Urinary bladder (tissue), 4 donors: ENCODE results near the gene CCDC80. TPM values are rescaled to one million over a fixed set of nuclear protein-coding genes. Genes with fewer than 3 reads are reported as not detected.
"Not testable (repeated sequence)": the region's sequence is repeated elsewhere in the genome, so short reads cannot be mapped to it uniquely, and the experiment has no call there.

Experiments used
- DNase-seq: peaks from one replicate; pipeline ENCODE4 v3.0.0-alpha.2; 2015; ENCODE audit errors: extremely low spot score
- H3K27ac ChIP-seq: one replicate; pipeline ENCODE4 v1.5.1; 2013; ENCODE audit warnings: low read depth, mild to moderate bottlenecking, moderate library complexity
- H3K36me3 ChIP-seq: one replicate; pipeline ENCODE4 v1.6.1; 2013; ENCODE audit warnings: mild to moderate bottlenecking, moderate library complexity; ENCODE audit not compliant: insufficient read depth
- H3K4me1 ChIP-seq: one replicate; pipeline ENCODE4 v1.6.1; 2013; ENCODE audit warnings: mild to moderate bottlenecking, moderate library complexity; ENCODE audit not compliant: insufficient read depth
- H3K4me3 ChIP-seq: one replicate; pipeline ENCODE4 v1.5.1; 2013; ENCODE audit warnings: low read depth, low read length
- WGBS: extraction: QIAGEN DNeasy Blood & Tissue Kit; methylation state at CpG from one replicate; pipeline ENCODE4 v1.1.7; 2013; 5-methylcytosine and 5-hydroxymethylcytosine counted together
- polyA plus RNA-seq: library from polyadenylated mRNA; stranded (reverse); fragments of 200-250 nt; gene quantifications from one replicate; pipeline ENCODE4 v1.2.3, GENCODE V29; 2013
- total RNA-seq: library from RNA; depleted of rRNA; stranded (reverse); fragments of >200 nt; gene quantifications from one replicate; pipeline ENCODE4 v1.2.3, GENCODE V29; 2014
- donor health status: healthy with polysubstance abuse.
- donor health status: healthy.

CCDC80 gene
- total and polyA plus RNA-seq, 2 donors: 62.3 to 128 TPM

GRCh38 chr3:112582244-112582874, 58.6 kb downstream of the CCDC80 start:
- H3K4me3 ChIP-seq: no peak overlapping the region
- no peak overlapping the region for H3K27ac ChIP-seq
- peaks cover 6% of the 10 kb centered on the region for H3K36me3 ChIP-seq
- H3K4me1 ChIP-seq: no peaks in the 10 kb centered on the region
- DNase-seq: no peak
- WGBS: 71% methylated on average over 2 of the region's 2 CpGs

DNA sequence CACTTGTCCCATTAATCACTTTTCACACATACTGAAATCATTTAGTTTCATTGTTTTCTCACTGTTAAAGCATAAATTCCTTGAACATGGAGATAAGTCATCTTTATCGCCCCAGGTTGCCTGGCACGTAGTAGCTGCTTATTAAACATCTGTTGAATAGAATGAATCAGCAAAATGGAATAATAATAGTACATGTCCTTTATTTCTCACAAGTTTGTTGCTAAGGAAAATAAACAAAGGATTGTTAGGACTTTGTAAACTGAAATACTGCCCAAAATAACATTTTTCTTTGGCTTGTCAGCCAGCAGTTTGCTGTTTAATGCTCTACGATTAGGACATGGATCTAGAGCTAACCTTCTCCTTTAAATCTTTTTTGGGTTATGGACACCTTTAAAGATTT, 61.2 kb downstream of the CCDC80 start:
- Histone ChIP-seq H3K4me1 (no peaks in the 10 kb centered on the region), H3K36me3 (peaks cover 6% of the 10 kb centered on the region), H3K4me3 (no peak overlapping the region), H3K27ac (no peak overlapping the region)
- DNase-seq: no peak
- 75% methylated on average over 3 of the region's 3 CpGs for WGBS

DNA sequence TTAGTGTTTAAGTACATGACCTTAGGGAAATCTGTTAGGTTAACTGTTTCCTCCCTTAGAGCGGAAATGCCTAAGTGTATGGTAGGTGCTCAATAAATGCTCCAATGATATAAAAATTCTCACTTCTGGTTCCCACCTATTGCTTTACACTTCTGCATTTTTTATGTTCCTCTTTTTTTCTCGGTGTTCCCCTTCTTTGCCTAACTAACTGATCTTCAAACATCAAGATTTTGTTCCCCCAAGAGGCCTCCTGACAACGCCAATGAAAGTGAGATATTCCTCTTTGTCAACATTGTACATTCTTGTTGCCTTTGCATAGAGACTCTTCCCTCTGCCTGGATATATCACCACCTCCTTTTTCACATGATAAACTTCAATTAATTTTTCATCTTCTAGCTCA, 61.7 kb downstream of the CCDC80 start:
- Histone ChIP-seq H3K4me1 (no peaks in the 10 kb centered on the region), H3K4me3 (no peak overlapping the region), H3K27ac (no peak overlapping the region), H3K36me3 (peaks cover 4% of the 10 kb centered on the region)
- DNase-seq: no peak
- 88% methylated on average over 3 of the region's 3 CpGs for WGBS

DNA sequence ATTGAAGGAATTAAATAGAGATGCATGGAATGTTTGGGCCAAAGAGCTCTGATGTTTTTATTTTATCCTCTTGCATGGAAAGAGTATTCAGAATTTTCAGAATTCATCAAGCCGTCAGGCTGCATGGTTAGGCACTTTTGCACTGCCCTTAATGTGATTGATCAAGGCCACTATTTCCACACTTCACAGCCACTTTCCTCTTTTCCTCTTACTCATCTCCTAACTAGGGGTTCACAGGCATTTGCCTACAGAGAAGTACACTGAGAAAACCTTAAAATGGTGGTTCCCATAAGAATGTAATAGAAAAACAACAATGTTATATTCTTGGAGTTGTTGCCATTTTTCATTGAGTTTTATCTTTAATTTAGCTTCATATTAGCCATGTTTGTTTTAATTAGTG, 68.2 kb downstream of the CCDC80 start:
- no peak overlapping the region for H3K4me3 ChIP-seq
- H3K36me3 ChIP-seq: peaks cover under 1% of the 10 kb centered on the region
- DNase-seq: no peak
- WGBS: 95% methylated on average over 1 of the region's 1 CpG
- no peaks in the 10 kb centered on the region for H3K4me1 ChIP-seq
- H3K27ac ChIP-seq: no peak overlapping the region

- H3K36me3 ChIP-seq: peaks cover 2% of the 10 kb centered on the region
- WGBS: 37% methylated on average over 1 of the region's 1 CpG
Measured at GRCh38 chr3:112569265-112569664, 71.7 kb downstream of the CCDC80 start.

GRCh38 chr3:112568642-112569041, 72.3 kb downstream of the CCDC80 start:
- Histone ChIP-seq H3K36me3 (peaks cover 2% of the 10 kb centered on the region), H3K4me3 (no peak overlapping the region), H3K4me1 (no peaks in the 10 kb centered on the region), H3K27ac (no peak overlapping the region)
- WGBS: 93% methylated on average over 2 of the region's 2 CpGs
- no peak for DNase-seq

More at GRCh38 chr3:112569265-112569664, 71.7 kb downstream of the CCDC80 start:
- no peak for DNase-seq
- H3K4me3 ChIP-seq: no peak overlapping the region
- H3K4me1 ChIP-seq: no peaks in the 10 kb centered on the region
- H3K27ac ChIP-seq: no peak overlapping the region

DNA sequence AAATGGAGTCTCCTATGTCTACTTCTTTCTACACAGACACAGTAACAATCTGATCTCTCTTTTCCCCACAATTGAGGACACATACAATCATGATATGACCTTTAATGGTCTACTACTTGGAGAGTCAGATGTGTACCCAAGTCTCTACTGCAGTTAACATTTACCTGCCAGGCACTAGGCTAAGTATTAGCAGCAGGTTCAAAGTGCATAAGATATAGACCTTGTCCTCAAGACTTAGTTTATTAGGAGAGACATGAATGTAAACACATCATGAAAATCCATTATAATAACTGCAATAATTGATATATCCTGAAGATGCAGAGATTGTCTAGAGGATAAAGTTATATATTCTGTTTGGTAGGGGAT, 76.0 kb downstream of the CCDC80 start:
- no peak overlapping the region for H3K27ac ChIP-seq
- H3K4me1 ChIP-seq: no peaks in the 10 kb centered on the region
- DNase-seq: no peak
- H3K4me3 ChIP-seq: no peak overlapping the region
- peaks cover 2% of the 10 kb centered on the region for H3K36me3 ChIP-seq

- not testable (repeated sequence) for DNase-seq, H3K27ac ChIP-seq, H3K36me3 ChIP-seq, H3K4me3 ChIP-seq, H3K4me1 ChIP-seq
- 74% methylated on average over 13 of the region's 15 CpGs for WGBS
Measured at GRCh38 chr3:112564247-112564939, 76.5 kb downstream of the CCDC80 start.

DNA sequence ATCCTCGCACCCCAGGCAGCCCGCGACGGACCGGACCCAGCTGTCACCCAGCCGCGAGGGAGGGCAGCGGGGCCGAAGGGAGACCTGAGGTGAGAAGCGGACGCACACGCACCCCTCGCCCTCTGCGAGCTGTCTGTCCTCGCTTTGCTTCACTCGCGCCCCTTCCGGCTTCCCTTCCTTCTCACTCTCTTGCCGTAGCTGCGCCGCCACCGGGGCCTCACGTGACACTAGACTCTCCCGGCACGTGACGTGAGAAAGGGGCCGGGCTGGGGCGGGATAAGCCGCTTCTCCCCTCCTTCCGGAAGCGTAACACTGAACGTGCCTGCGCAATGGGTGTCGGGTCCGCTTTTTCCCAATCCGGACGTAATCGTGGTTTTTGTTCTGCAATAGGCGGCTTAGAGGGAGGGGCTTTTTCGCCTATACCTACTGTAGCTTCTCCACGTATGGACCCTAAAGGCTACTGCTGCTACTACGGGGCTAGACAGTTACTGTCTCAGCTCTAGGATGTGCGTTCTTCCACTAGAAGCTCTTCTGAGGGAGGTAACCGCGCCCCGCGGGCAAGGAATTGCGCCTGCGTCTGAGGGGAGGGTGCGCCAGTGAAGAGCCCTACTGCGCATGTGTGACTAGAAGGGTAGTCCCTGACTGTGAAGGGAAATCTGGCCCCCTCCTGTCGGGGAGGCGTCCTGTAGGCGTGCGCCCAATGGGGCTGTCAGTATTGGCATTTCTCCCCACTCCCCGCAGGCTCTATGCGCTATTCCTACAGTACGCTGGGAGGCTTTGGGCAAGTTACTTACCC, 79.0 kb downstream of the CCDC80 start, which contains the start of the genes ATG3 and SLC35A5:
TSS of gene ATG3 (minus strand) at position 229 of the 796 bp plus-strand sequence. CDS start 434 bp downstream, outside the sequence.
TSS of gene SLC35A5 (plus strand) at position 312 of the 796 bp plus-strand sequence. CDS start 1,359 bp downstream, outside the sequence.
- WGBS: under 1% methylated on average over 58 of the region's 58 CpGs
- peak; percentile 98 for DNase-seq

DNA sequence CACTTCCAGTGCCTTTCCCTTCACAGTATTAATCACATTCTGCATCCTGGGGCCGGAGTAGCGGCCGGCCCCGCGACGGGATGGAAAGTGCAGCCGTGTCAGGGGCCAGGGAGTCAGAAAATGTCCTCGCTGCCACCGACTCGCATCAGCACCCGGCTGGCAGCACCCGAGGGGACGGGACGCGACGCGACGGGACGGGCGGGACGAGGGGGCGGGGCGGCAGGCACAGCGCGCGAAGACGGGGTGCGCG, 79.5 kb downstream of the CCDC80 start:
- DNase-seq: peak; percentile 2
- H3K36me3 ChIP-seq: no peaks in the 10 kb centered on the region
- H3K4me3 ChIP-seq: peak overlapping the region; percentile 73
- peak overlapping the region; percentile 90 for H3K27ac ChIP-seq
- no peaks in the 10 kb centered on the region for H3K4me1 ChIP-seq
- WGBS: under 1% methylated on average over 29 of the region's 29 CpGs

More for the DNA sequence above, 79.0 kb downstream of the CCDC80 start, which contains the start of the genes ATG3 and SLC35A5:
- H3K4me3 ChIP-seq: peak within 1 kb of the TSS; percentile 73
- H3K27ac ChIP-seq: peak within 1 kb of the TSS; percentile 94
- H3K36me3 ChIP-seq: no peaks in the 10 kb centered on the region
- H3K4me1 ChIP-seq: no peaks in the 10 kb centered on the region

DNA sequence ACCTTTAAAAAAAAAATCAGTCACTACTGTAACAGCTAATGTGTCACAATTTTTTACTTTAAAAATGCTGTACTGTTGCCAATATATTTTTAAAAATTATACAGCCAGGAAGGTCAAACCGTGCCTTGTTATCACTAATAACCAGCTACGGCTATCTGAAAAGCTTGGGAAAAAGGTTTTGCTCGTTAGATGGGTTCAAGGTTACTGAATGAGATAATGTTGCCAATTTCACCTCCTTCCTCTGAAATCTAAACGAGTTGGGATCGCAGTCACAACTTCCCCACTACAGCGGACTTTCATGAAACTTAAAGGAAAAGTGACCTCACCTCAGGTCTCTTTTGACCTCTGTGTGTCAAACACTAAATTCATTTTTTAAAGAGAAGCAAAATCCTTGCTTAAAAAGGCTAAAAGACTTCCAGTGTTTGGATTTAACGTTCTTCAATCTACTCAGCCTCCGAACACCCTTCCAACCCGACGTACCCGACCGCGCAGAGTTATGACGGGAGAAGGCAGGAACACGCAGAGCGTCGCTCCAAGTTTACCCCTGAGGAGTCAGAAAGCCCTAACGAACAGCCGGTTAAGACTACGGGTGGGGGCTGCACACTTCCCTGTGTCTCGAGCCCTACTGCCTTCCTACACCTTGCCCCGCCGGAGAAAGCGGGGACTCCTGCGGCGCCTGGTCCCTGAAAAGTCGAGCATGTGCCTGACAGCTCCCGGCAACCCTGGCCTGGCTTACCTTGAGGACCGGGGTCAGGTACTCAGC, 80.0 kb downstream of the CCDC80 start:
- WGBS: under 1% methylated on average over 29 of the region's 29 CpGs
- Histone ChIP-seq H3K36me3 (no peaks in the 10 kb centered on the region), H3K4me1 (no peaks in the 10 kb centered on the region), H3K27ac (peak overlapping the region; percentile 90), H3K4me3 (peak overlapping the region; percentile 73)
- DNase-seq: peak; percentile 78

DNA sequence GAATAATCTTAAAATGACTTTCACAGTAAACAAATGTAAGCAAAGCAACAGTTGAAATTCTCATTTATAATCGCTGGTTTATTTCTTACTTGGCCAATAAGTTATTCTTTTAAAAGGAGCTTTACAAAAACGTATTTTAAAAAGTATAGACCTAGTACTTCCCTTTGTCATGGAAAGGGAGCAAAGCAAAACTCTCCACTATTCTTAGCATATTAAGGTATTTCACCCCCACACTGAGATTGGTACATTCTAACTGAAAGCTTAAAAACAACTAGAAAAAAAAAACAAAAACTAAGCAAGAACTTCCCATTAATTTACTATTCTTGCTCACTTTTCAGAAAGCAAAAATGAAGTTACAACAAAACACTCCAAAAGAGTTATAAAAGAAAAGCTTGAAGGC, 80.6 kb downstream of the CCDC80 start:
- no peaks in the 10 kb centered on the region for H3K4me1 ChIP-seq
- H3K27ac ChIP-seq: no peak overlapping the region
- WGBS: 25% methylated on average over 2 of the region's 2 CpGs
- DNase-seq: no peak
- no peak overlapping the region for H3K4me3 ChIP-seq
- H3K36me3 ChIP-seq: no peaks in the 10 kb centered on the region

DNA sequence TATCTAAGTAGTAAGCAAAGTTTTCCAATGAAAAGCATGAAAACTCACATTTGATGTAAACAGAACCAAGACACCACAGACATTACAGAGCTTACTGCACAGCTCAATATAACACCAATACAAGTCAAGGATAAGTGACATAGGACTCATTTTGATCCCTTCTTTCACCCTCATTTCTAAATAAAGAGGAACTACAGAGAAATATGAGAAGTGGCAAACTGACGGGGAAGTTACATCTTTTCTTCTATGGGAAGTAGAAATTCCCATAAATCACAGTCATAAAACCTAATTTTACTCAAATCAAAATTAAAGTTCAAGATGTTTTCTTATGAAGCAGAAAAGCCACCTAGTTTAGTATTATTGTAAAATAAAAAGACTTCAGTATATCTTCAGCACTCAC, 83.0 kb downstream of the CCDC80 start:
- H3K27ac ChIP-seq: no peak overlapping the region
- no peak for DNase-seq
- H3K4me3 ChIP-seq: no peak overlapping the region
- H3K4me1 ChIP-seq: no peaks in the 10 kb centered on the region
- 81% methylated on average over 1 of the region's 1 CpG for WGBS
- no peaks in the 10 kb centered on the region for H3K36me3 ChIP-seq
